ENCODE results near the gene MAP1B. TPM values are rescaled to one million over a fixed set of nuclear protein-coding genes. Genes with fewer than 3 reads are reported as not detected.

The MAP1B gene
- total RNA-seq, 1 experiment from 2014 or later, result 8.9 TPM

DNA sequence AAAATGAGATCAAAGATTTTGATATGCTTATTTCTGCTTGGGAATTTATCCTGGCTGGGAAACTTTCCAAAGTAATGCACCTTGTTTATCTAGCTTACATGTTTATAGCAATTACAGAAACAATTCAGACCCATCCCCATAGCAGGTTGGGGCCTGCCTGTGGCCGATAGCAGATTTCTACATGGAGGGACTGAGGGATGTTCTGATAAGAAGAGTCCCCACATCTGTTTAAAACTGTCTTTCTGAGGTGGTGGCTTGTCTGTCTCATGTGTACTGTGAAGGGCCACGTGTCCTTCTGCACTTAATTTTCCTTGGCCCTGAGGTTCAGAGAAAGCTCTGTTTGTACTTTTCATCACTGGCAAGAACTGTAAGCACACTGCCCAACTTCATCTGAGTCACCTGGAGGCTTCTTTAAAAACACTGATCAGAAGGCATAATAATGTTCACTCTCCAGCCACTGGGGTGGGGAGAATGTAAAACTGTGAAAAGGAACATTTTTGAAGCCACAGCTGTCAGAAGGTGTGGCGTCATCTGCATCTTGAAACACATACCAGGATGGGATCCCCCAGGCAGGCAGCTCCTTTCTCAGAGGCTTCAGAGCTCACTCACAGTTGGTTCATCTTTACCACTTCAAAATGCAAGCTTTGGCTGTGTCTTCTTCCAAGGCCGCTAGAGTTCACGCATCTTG lies 80.3 kb downstream of the MAP1B start:
- H3K4me1 ChIP-seq (ENCODE audit: control insufficient read depth in 1 of 2, insufficient read depth in 2 of 2, low read length in 2 of 2), result no peaks in the 10 kb centered on the region
- H3K9me3 ChIP-seq (ENCODE audit: control insufficient read depth in 1 of 2, insufficient read depth in 1 of 2, low read depth in 1 of 2, low read length in 2 of 2), result no peaks in the 10 kb centered on the region
- no peaks in the 10 kb centered on the region for H3K9me2 ChIP-seq (ENCODE audit: insufficient read depth)
- H3K9ac ChIP-seq (ENCODE audit: low read length), result no peak overlapping the region
- CTCF ChIA-PET, result no interaction called here
- no peaks in the 10 kb centered on the region for H3K36me3 ChIP-seq (ENCODE audit: control insufficient read depth in 1 of 2, insufficient read depth in 2 of 2, low read length in 2 of 2)
- no peak overlapping the region for H3K4me2 ChIP-seq (ENCODE audit: low read length)
- no TSS peak for BruUV-seq (replicated peaks)
- no peak overlapping the region for H3K4me3 ChIP-seq (replicated peaks in 1 of 2; ENCODE audit: low read depth in 1 of 2, low read length in 2 of 2)
- POLR2A ChIA-PET, result no interaction called here
- RAD21 ChIA-PET (ENCODE audit: low non-redundant PET in 1 of 2, low total read pairs in 2 of 2, uncharacterized antibody in 2 of 2, unreplicated experiment in 2 of 2), result no interaction called here
- H3K27ac ChIP-seq (ENCODE audit: low read depth, low read length), result no peak overlapping the region
- intact Hi-C loops (cut with micrococcal nuclease), result no loop called here
- H4K20me1 ChIP-seq (ENCODE audit: insufficient read depth), result no peaks in the 10 kb centered on the region
- no peaks in the 10 kb centered on the region for H3K27me3 ChIP-seq (ENCODE audit: insufficient read depth, low read length)
- ATAC-seq, result no peak
- H3K79me2 ChIP-seq (ENCODE audit: insufficient read depth, low read length), result no peaks in the 10 kb centered on the region
- no peak for TF ChIP-seq ELF1 (IDR thresholded peaks at IDR 0.05; ENCODE audit: borderline replicate concordance, low read depth)
- TF ChIP-seq, protein P1, sequence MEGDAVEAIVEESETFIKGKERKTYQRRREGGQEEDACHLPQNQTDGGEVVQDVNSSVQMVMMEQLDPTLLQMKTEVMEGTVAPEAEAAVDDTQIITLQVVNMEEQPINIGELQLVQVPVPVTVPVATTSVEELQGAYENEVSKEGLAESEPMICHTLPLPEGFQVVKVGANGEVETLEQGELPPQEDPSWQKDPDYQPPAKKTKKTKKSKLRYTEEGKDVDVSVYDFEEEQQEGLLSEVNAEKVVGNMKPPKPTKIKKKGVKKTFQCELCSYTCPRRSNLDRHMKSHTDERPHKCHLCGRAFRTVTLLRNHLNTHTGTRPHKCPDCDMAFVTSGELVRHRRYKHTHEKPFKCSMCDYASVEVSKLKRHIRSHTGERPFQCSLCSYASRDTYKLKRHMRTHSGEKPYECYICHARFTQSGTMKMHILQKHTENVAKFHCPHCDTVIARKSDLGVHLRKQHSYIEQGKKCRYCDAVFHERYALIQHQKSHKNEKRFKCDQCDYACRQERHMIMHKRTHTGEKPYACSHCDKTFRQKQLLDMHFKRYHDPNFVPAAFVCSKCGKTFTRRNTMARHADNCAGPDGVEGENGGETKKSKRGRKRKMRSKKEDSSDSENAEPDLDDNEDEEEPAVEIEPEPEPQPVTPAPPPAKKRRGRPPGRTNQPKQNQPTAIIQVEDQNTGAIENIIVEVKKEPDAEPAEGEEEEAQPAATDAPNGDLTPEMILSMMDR (IDR thresholded peaks at IDR 0.05 in 2 of 3, conservative IDR thresholded peaks at IDR 0.05 in 1 of 3; ENCODE audit: borderline replicate concordance in 1 of 3, insufficient read depth in 1 of 3, low read depth in 2 of 3, low read length in 2 of 3), result no peak
- TF ChIP-seq RAD21 (IDR thresholded peaks at IDR 0.05; ENCODE audit: low read depth), result no peak
- TF ChIP-seq CEBPB (IDR thresholded peaks at IDR 0.05; ENCODE audit: low read depth), result no peak
- no peak overlapping the region for H2AFZ ChIP-seq (ENCODE audit: low read depth, low read length, poor library complexity, severe bottlenecking)
- DNase-seq (ENCODE audit: low read depth, low spot score), result no peak

DNA sequence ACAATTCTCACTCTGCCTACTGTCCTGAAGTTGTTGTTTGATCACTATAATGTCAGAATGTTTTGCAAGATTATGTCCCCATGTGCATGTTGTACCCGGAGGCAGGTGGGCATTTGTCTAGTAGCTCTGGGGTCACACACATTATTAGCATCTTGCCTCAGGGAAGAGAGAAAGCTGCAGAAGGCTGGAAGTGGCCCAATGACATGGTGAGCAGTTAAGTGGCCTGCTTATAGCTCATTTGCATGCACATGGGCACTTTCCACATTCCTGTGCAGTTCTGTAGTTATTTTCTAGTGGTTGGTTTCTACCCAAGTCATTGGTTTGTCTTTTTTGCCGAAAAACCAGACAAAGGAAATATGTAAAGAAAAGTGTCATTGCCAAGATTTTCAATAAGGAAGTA lies 80.9 kb downstream of the MAP1B start:
- no TSS peak for BruUV-seq (replicated peaks)
- H3K9ac ChIP-seq (ENCODE audit: low read length), result no peak overlapping the region
- DNase-seq (ENCODE audit: low read depth, low spot score), result no peak
- H3K9me2 ChIP-seq (ENCODE audit: insufficient read depth), result no peaks in the 10 kb centered on the region
- no peaks in the 10 kb centered on the region for H3K36me3 ChIP-seq (ENCODE audit: control insufficient read depth in 1 of 2, insufficient read depth in 2 of 2, low read length in 2 of 2)
- no peak overlapping the region for H3K27ac ChIP-seq (ENCODE audit: low read depth, low read length)
- H3K79me2 ChIP-seq (ENCODE audit: insufficient read depth, low read length), result no peaks in the 10 kb centered on the region
- H3K4me1 ChIP-seq (ENCODE audit: control insufficient read depth in 1 of 2, insufficient read depth in 2 of 2, low read length in 2 of 2), result no peaks in the 10 kb centered on the region
- no peaks in the 10 kb centered on the region for H3K9me3 ChIP-seq (ENCODE audit: control insufficient read depth in 1 of 2, insufficient read depth in 1 of 2, low read depth in 1 of 2, low read length in 2 of 2)
- RAD21 ChIA-PET (ENCODE audit: low non-redundant PET in 1 of 2, low total read pairs in 2 of 2, uncharacterized antibody in 2 of 2, unreplicated experiment in 2 of 2), result no interaction called here
- TF ChIP-seq RAD21 (IDR thresholded peaks at IDR 0.05; ENCODE audit: low read depth), result no peak
- TF ChIP-seq EGR1 (IDR thresholded peaks at IDR 0.05; ENCODE audit: low read depth), result no peak
- TF ChIP-seq SIN3A (IDR thresholded peaks at IDR 0.05; ENCODE audit: low read depth), result no peak
- no peak for TF ChIP-seq TCF7L2 (IDR thresholded peaks at IDR 0.05; ENCODE audit: borderline replicate concordance, extremely low read depth, insufficient read depth, insufficient read length)
- no peak for TF ChIP-seq EZH2phosphoT487 (IDR thresholded peaks at IDR 0.05; ENCODE audit: borderline replicate concordance)
- TF ChIP-seq EZH2 (IDR thresholded peaks at IDR 0.05), result no peak
- TF ChIP-seq ZNF274 (IDR thresholded peaks at IDR 0.05; ENCODE audit: low read depth, low read length), result no peak
- ATAC-seq, result no peak
- H3K4me3 ChIP-seq (replicated peaks in 1 of 2; ENCODE audit: low read depth in 1 of 2, low read length in 2 of 2), result no peak overlapping the region
- no peaks in the 10 kb centered on the region for H4K20me1 ChIP-seq (ENCODE audit: insufficient read depth)
- H3K27me3 ChIP-seq (ENCODE audit: insufficient read depth, low read length), result no peaks in the 10 kb centered on the region
- H3K4me2 ChIP-seq (ENCODE audit: low read length), result no peak overlapping the region
- CTCF ChIA-PET, result no interaction called here
- intact Hi-C loops (cut with micrococcal nuclease), result no loop called here
- POLR2A ChIA-PET, result no interaction called here
- H2AFZ ChIP-seq (ENCODE audit: low read depth, low read length, poor library complexity, severe bottlenecking), result no peak overlapping the region
